Measurements from ENCODE around the gene SLC35E2B.
"Not testable (repeated sequence)": the region's sequence is repeated elsewhere in the genome, so short reads cannot be mapped to it uniquely, and the experiment has no call there.

GRCh38 chr1:1738799-1739337 lies 46.3 kb upstream of the SLC35E2B start:
- TF ChIP-seq NR3C1 (IDR thresholded peaks at IDR 0.05); CTCF (IDR thresholded peaks at IDR 0.05); E2F6 (IDR thresholded peaks at IDR 0.05; ENCODE audit: borderline replicate concordance, low read depth); POLR2A (IDR thresholded peaks at IDR 0.05; ENCODE audit: low read length); RFX5 (IDR thresholded peaks at IDR 0.05); RCOR1 (IDR thresholded peaks at IDR 0.05; ENCODE audit: low read depth, low read length); RNF2 (IDR thresholded peaks at IDR 0.05; ENCODE audit: borderline replicate concordance, low read depth); REST (IDR thresholded peaks at IDR 0.05); FOSB (CRISPR knock-in tag; IDR thresholded peaks at IDR 0.05); HMGXB4 (CRISPR knock-in tag; IDR thresholded peaks at IDR 0.05; ENCODE audit: borderline replicate concordance); ELK1 (IDR thresholded peaks at IDR 0.05; ENCODE audit: low read depth, low read length); BHLHE40 (IDR thresholded peaks at IDR 0.05; ENCODE audit: low read depth, low read length); HDAC2 (IDR thresholded peaks at IDR 0.05); MAFK (IDR thresholded peaks at IDR 0.05; ENCODE audit: partially characterized antibody): not testable (repeated sequence)

Data from A549 (cell line).